ENCODE results near the gene MAGI2.
"Not testable (repeated sequence)": the region's sequence is repeated elsewhere in the genome, so short reads cannot be mapped to it uniquely, and the experiment has no call there.

MAGI2 gene

GRCh38 chr7:78333530-78334425 lies 1119.7 kb downstream of the MAGI2 start:
- TF ChIP-seq, protein P1, sequence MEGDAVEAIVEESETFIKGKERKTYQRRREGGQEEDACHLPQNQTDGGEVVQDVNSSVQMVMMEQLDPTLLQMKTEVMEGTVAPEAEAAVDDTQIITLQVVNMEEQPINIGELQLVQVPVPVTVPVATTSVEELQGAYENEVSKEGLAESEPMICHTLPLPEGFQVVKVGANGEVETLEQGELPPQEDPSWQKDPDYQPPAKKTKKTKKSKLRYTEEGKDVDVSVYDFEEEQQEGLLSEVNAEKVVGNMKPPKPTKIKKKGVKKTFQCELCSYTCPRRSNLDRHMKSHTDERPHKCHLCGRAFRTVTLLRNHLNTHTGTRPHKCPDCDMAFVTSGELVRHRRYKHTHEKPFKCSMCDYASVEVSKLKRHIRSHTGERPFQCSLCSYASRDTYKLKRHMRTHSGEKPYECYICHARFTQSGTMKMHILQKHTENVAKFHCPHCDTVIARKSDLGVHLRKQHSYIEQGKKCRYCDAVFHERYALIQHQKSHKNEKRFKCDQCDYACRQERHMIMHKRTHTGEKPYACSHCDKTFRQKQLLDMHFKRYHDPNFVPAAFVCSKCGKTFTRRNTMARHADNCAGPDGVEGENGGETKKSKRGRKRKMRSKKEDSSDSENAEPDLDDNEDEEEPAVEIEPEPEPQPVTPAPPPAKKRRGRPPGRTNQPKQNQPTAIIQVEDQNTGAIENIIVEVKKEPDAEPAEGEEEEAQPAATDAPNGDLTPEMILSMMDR (IDR thresholded peaks at IDR 0.05; ENCODE audit: low read depth, low read length, missing control alignments) = no peak
- H3K4me3 ChIP-seq (replicated peaks; ENCODE audit: low read depth, low read length) = no peak overlapping the region
- DNase-seq (ENCODE audit: extremely low read depth, low read depth) = no peak

GRCh38 chr7:78329001-78329655 lies 1124.3 kb downstream of the MAGI2 start:
- no peak for DNase-seq (ENCODE audit: extremely low read depth, low read depth)
- TF ChIP-seq, protein P1 (IDR thresholded peaks at IDR 0.05; ENCODE audit: low read depth, low read length, missing control alignments) = no peak
- H3K4me3 ChIP-seq (replicated peaks; ENCODE audit: low read depth, low read length) = no peak overlapping the region

GRCh38 chr7:78327718-78328117 lies 1125.7 kb downstream of the MAGI2 start:
- DNase-seq (ENCODE audit: extremely low read depth, low read depth) = no peak
- no peak overlapping the region for H3K4me3 ChIP-seq (replicated peaks; ENCODE audit: low read depth, low read length)
- TF ChIP-seq, protein P1 (IDR thresholded peaks at IDR 0.05; ENCODE audit: low read depth, low read length, missing control alignments) = no peak

GRCh38 chr7:78326876-78327275 lies 1126.6 kb downstream of the MAGI2 start:
- TF ChIP-seq, protein P1 (IDR thresholded peaks at IDR 0.05; ENCODE audit: low read depth, low read length, missing control alignments) = no peak
- no peak overlapping the region for H3K4me3 ChIP-seq (replicated peaks; ENCODE audit: low read depth, low read length)
- peak; percentile 1 for DNase-seq (ENCODE audit: extremely low read depth, low read depth)

DNA sequence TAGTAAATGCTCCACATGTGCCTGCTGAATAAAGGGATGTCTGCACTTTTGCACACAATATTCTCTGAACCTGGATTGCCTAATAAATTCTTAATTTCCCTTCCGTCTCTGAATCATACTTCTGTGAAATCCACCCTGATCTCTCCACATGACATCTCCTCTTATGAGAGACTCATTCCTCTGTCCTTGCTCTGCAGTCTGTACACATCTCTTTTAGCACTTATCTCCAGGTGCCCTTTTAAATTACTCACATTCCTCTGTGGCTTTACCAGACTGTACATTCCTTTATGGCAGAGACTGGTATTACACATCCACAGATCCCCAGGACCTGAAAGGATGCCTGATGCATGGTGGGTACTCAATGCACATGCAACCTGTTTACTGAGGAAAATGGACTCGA lies 1127.3 kb downstream of the MAGI2 start:
- no peak overlapping the region for H3K4me3 ChIP-seq (replicated peaks; ENCODE audit: low read depth, low read length)
- TF ChIP-seq, protein P1 (IDR thresholded peaks at IDR 0.05; ENCODE audit: low read depth, low read length, missing control alignments) = no peak
- peak; percentile 4 for DNase-seq (ENCODE audit: extremely low read depth, low read depth)

DNA sequence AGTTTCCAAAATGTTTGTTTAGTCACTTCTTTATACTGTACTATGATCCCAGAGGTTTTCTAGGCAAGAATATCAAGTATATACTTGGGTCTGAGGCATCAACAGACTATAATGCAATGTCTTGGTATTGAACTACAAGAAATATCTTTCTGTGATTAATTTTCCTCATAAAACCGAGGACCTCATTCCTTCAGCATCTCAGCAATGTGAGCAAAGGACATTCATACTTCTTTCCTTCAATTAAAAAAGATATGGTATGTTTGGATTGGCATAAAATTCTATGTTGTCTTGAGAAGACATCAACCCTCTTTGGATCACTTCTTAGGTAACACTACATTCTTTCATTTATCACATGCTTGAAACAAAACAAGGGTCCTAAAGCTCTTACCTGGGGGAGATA lies 1130.3 kb downstream of the MAGI2 start:
- no peak for DNase-seq (ENCODE audit: extremely low read depth, low read depth)
- no peak overlapping the region for H3K4me3 ChIP-seq (replicated peaks; ENCODE audit: low read depth, low read length)
- TF ChIP-seq, protein P1 (IDR thresholded peaks at IDR 0.05; ENCODE audit: low read depth, low read length, missing control alignments) = no peak

DNA sequence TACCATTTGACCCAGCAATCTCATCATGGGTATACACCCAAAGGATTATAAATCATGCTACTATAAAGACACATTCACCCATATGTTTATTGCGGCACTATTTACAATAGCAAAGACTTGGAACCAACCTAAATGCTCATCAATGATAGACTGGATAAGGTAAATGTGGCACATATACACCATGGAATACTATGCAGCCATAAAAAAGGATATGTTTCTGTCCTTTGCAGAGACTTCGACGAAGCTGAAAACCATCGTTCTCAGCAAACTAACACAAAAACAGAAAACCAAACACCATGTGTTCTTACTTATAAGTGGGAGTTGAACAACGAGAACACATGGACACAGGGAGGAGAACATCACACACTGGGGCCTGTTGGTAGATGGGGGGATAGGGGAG lies 1131.2 kb downstream of the MAGI2 start:
- not testable (repeated sequence) for DNase-seq (ENCODE audit: extremely low read depth, low read depth); H3K4me3 ChIP-seq (replicated peaks; ENCODE audit: low read depth, low read length)

All from HFF-Myc (cell line).